ENCODE measurements around the gene ANKRD13A. TPM values are rescaled to one million over a fixed set of nuclear protein-coding genes. Genes with fewer than 3 reads are reported as not detected.

Gene ANKRD13A
- total and polyA plus RNA-seq, 9 donors = 18.3 to 53.4 (median 35.2) TPM

GRCh38 chr12:110058875-110059615, 59.8 kb downstream of the ANKRD13A start:
- 63 to 75% (median 69%) methylated on average over 9 of the region's 9 CpGs for WGBS, 3 donors
- Histone ChIP-seq H3K4me1 (ENCODE audit: insufficient read depth) (no peaks in the 10 kb centered on the region), H3K4me3 (no peak overlapping the region), H3K27ac (no peak overlapping the region), H3K36me3 (no peaks in the 10 kb centered on the region), H3K27me3 (no peaks in the 10 kb centered on the region), H3K9me3 (no peaks in the 10 kb centered on the region)
- no peak for DNase-seq
- no peak for TF ChIP-seq EP300 (IDR thresholded peaks at IDR 0.05)
- TF ChIP-seq, protein P1, sequence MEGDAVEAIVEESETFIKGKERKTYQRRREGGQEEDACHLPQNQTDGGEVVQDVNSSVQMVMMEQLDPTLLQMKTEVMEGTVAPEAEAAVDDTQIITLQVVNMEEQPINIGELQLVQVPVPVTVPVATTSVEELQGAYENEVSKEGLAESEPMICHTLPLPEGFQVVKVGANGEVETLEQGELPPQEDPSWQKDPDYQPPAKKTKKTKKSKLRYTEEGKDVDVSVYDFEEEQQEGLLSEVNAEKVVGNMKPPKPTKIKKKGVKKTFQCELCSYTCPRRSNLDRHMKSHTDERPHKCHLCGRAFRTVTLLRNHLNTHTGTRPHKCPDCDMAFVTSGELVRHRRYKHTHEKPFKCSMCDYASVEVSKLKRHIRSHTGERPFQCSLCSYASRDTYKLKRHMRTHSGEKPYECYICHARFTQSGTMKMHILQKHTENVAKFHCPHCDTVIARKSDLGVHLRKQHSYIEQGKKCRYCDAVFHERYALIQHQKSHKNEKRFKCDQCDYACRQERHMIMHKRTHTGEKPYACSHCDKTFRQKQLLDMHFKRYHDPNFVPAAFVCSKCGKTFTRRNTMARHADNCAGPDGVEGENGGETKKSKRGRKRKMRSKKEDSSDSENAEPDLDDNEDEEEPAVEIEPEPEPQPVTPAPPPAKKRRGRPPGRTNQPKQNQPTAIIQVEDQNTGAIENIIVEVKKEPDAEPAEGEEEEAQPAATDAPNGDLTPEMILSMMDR (IDR thresholded peaks at IDR 0.05) = no peak
- TF ChIP-seq POLR2A (IDR thresholded peaks at IDR 0.05) = no peak
- intact Hi-C loops (cut with DNase I) = no loop called here

GRCh38 chr12:110059651-110060000, 60.4 kb downstream of the ANKRD13A start:
- H3K9me3 ChIP-seq = no peaks in the 10 kb centered on the region
- H3K27me3 ChIP-seq = no peaks in the 10 kb centered on the region
- no peaks in the 10 kb centered on the region for H3K4me1 ChIP-seq (ENCODE audit: insufficient read depth)
- no peak overlapping the region for H3K27ac ChIP-seq
- WGBS, 3 donors = 89 to 91% (median 89%) methylated on average over 2 of the region's 2 CpGs
- no peak overlapping the region for H3K4me3 ChIP-seq
- DNase-seq = no peak
- intact Hi-C loops (cut with DNase I) = no loop called here
- no peaks in the 10 kb centered on the region for H3K36me3 ChIP-seq
- TF ChIP-seq POLR2A (IDR thresholded peaks at IDR 0.05) (no peak), EP300 (IDR thresholded peaks at IDR 0.05) (no peak)
- TF ChIP-seq, protein P1 (IDR thresholded peaks at IDR 0.05) = no peak

- 91 to 94% (median 91%) methylated on average over 2 of the region's 2 CpGs for WGBS, 3 donors
- no peak for TF ChIP-seq POLR2A (IDR thresholded peaks at IDR 0.05)
- no peak for TF ChIP-seq EP300 (IDR thresholded peaks at IDR 0.05)
- TF ChIP-seq, protein P1 (IDR thresholded peaks at IDR 0.05) = no peak
- intact Hi-C loops (cut with DNase I) = no loop called here
Observed at GRCh38 chr12:110062241-110062640, 63.0 kb downstream of the ANKRD13A start.

GRCh38 chr12:110065540-110065939, 66.3 kb downstream of the ANKRD13A start:
- no peak overlapping the region for H3K27ac ChIP-seq
- no peak for DNase-seq
- no peaks in the 10 kb centered on the region for H3K9me3 ChIP-seq
- intact Hi-C loops (cut with DNase I) = no loop called here
- 78 to 91% (median 88%) methylated on average over 2 of the region's 2 CpGs for WGBS, 3 donors
- TF ChIP-seq POLR2A (IDR thresholded peaks at IDR 0.05) = no peak
- no peak for TF ChIP-seq EP300 (IDR thresholded peaks at IDR 0.05)
- TF ChIP-seq, protein P1 (IDR thresholded peaks at IDR 0.05) = no peak
- H3K4me3 ChIP-seq = no peak overlapping the region
- no peaks in the 10 kb centered on the region for H3K4me1 ChIP-seq (ENCODE audit: insufficient read depth)
- H3K27me3 ChIP-seq = no peaks in the 10 kb centered on the region
- H3K36me3 ChIP-seq = no peaks in the 10 kb centered on the region

More at GRCh38 chr12:110062241-110062640, 63.0 kb downstream of the ANKRD13A start:
- Histone ChIP-seq H3K27ac (no peak overlapping the region), H3K4me1 (ENCODE audit: insufficient read depth) (no peaks in the 10 kb centered on the region), H3K9me3 (no peaks in the 10 kb centered on the region), H3K27me3 (no peaks in the 10 kb centered on the region), H3K4me3 (no peak overlapping the region), H3K36me3 (no peaks in the 10 kb centered on the region)
- DNase-seq = no peak

Data from ovary (tissue), 9 donors.